Tibial nerve (tissue), 4 donors: Measurements from ENCODE around the gene GALNT10.

Experiments used
- CTCF ChIP-seq, 5 experiments: fragments of 200-600 bp in 3 of 5; fragments of 450-650 bp in 2 of 5; sonication (generic) in 3 of 5; IDR thresholded peaks; one replicate each; pipeline ENCODE4 v1.5.1; 2016 to 2019; ENCODE audit warnings: antibody characterized with exemption in 5 of 5, mild to moderate bottlenecking in 3 of 5, moderate library complexity in 2 of 5
- EP300 ChIP-seq, 2 donors: sonication (generic); formaldehyde crosslinking; IDR thresholded peaks; one replicate each; pipeline ENCODE4 v1.6.1; 2017; ENCODE audit warnings: antibody characterized with exemption in 2 of 2, mild to moderate bottlenecking in 1 of 2
- POLR2A ChIP-seq, 2 donors: fragments of 450-650 bp; IDR thresholded peaks; one replicate each; pipeline ENCODE4 v1.6.1; 2017; ENCODE audit warnings: antibody characterized with exemption in 2 of 2, mild to moderate bottlenecking in 2 of 2, moderate library complexity in 2 of 2

DNA sequence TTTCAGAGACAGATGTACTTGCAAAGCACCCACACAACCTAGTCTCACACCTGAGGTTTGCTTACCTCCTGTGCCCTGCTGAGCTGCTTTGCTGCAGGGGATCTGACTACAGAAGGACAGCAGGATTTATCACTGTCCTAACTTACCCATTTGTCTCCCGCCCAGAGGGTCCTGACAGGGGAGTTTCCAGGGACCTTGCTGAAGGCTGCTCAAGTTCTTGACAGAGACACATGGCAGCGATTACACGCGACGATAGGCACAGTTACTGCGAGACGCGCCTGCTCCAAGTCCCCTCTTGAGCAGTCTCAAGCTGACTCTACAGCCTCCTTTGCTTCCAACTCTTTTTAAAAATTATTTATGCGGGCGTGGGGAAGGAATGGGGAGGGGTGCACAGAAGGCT, 24.6 kb upstream of the GALNT10 start:
- TF ChIP-seq CTCF (IDR thresholded peaks at IDR 0.05) (no peak), POLR2A (IDR thresholded peaks at IDR 0.05) (no peak), EP300 (IDR thresholded peaks at IDR 0.05) (no peak)
